Cardiac fibroblast (primary cell): ENCODE measurements around the gene LPP.
A peak's percentile ranks its signal among the peaks of the same experiment; 100 is the strongest.
"Not testable (repeated sequence)": the region's sequence is repeated elsewhere in the genome, so short reads cannot be mapped to it uniquely, and the experiment has no call there.

Source experiments
- DNase-seq, 2 donors: peaks; one replicate each; pipeline versions ENCODE4 v3.0.0 to v3.0.0-alpha.2; 2010; ENCODE audit warnings: low read depth in 2 of 2
- H3K4me3 ChIP-seq, 2 donors: replicated peaks in 1 of 2; 1 replicate in 1 of 2; 2 replicates in 1 of 2; pipeline ENCODE4 v1.5.1; 2011; ENCODE audit warnings: low read depth in 2 of 2, low read length in 2 of 2, mild to moderate bottlenecking in 2 of 2, moderate library complexity in 1 of 2
- TF ChIP-seq, protein P1 (sequence below): IDR thresholded peaks from one replicate; pipeline ENCODE4 v1.5.1; 2011; ENCODE audit warnings: low read depth, mild to moderate bottlenecking, low read length, inconsistent platforms

Gene LPP

DNA sequence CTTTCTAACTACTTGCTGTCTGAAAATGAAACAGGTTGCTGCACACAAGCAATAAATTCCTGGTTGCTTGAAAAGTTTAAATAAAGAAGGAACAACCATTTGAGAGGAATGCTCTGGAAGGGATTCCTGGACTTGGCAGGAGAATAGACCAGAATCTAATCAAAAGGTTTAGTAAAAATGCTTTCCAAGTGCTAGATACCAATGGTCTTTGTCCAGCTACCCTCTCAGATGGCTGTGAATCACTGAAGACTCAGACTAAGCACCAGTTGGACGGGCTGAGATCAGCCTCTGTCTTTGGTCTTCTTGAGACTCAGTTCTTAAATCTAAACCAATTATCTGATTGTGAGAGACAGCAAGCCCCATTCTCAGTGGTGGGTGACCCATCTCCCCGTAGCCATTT, 27.7 kb upstream of the LPP start:
- TF ChIP-seq, protein P1, sequence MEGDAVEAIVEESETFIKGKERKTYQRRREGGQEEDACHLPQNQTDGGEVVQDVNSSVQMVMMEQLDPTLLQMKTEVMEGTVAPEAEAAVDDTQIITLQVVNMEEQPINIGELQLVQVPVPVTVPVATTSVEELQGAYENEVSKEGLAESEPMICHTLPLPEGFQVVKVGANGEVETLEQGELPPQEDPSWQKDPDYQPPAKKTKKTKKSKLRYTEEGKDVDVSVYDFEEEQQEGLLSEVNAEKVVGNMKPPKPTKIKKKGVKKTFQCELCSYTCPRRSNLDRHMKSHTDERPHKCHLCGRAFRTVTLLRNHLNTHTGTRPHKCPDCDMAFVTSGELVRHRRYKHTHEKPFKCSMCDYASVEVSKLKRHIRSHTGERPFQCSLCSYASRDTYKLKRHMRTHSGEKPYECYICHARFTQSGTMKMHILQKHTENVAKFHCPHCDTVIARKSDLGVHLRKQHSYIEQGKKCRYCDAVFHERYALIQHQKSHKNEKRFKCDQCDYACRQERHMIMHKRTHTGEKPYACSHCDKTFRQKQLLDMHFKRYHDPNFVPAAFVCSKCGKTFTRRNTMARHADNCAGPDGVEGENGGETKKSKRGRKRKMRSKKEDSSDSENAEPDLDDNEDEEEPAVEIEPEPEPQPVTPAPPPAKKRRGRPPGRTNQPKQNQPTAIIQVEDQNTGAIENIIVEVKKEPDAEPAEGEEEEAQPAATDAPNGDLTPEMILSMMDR = no peak
- H3K4me3 ChIP-seq = no peak overlapping the region
- peak in 1 of 2 donors; percentile 10 for DNase-seq

DNA sequence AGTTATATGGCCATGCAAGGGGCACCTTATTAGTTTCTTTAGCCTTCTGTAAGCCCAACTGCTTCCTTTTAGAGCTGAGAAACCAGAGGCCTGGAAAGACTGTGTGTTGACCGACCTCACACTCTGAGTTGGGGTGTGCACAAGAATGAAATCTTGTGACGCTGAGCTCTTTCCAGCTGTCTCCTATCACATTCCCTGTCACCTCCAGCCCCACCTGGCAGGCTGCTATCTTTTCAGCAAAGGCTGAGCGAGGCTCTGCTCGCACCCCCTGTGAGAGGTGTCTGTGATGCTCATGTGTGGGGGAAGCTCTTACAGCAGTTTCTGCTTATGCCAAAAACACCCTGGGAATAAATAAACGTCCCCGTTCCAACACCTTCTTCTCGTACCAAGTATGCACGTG, 27.0 kb upstream of the LPP start:
- DNase-seq = no peak

GRCh38 chr3:188128905-188129304, 25.1 kb upstream of the LPP start:
- no peak for DNase-seq
- H3K4me3 ChIP-seq = no peak overlapping the region
- TF ChIP-seq, protein P1 = no peak

More for the DNA sequence above, 27.0 kb upstream of the LPP start:
- TF ChIP-seq, protein P1 = no peak
- H3K4me3 ChIP-seq = no peak overlapping the region

DNA sequence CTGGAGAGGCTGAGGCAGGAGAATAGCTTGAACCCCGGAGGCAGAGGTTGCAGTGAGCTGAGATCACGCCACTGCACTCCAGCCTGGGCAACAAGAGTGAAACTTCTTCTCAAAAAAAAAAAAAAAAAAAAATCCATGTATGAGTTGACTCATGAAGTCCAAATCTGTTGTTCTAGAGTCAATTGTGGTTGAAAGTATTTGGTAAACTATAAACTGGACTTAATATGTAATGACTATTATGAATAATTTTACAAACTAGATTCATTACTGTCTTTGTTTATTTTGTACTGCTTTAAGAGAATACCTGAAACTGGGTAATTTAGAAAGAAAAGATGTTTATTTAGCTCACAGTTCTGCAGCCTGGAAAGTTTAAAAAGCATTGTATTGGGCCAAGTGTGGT, 22.9 kb upstream of the LPP start:
- not testable (repeated sequence) for DNase-seq, H3K4me3 ChIP-seq

DNA sequence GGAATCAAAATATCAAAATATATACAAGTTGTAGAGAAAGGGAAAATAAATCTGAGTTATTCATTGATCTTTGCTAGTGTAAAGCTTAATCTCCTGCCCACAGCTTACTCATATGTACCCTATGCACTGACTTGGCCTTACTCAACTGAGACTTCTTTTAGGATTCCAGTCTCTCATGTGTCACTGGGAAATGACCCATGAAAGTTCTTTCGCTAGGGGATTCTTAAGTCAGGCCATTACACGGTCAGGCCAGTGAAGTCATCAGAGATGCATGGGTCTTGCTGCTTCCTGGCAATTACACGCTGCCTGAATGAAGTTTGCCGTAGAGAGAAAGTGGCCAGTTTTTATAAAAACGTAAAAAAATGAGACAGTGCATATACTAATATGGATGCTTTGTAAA, 20.7 kb upstream of the LPP start:
- TF ChIP-seq, protein P1 = no peak
- DNase-seq = peak; percentile 67 to 96
- H3K4me3 ChIP-seq = no peak overlapping the region

DNA sequence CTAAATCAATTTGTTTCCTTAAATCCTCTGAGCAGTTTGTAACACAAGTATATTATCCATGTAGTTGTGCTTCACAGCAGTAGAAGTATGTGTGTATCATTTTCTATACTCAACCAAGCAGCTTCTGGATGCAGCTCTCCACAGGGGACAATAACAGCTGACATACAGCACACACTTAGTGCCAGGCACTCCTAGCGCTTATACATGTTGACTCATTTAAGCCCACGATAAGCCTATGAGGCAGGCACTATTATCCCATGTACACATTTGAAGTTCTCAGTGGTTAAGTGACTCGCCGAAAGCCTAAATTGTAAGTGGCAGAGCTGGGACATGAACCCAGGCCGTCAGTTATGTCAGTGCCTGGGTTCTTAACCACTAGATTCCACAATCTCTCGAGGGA, 20.3 kb upstream of the LPP start:
- DNase-seq = peak; percentile 32 to 72
- no peak overlapping the region for H3K4me3 ChIP-seq
- TF ChIP-seq, protein P1 = no peak

- H3K4me3 ChIP-seq = no peak overlapping the region
- TF ChIP-seq, protein P1 = no peak
- no peak for DNase-seq
Measured at GRCh38 chr3:188134079-188134478, 19.9 kb upstream of the LPP start.
